ENCODE measurements around the gene GRIN1. TPM values are rescaled to one million over a fixed set of nuclear protein-coding genes. Genes with fewer than 3 reads are reported as not detected.

Gene GRIN1
- total RNA-seq, 2 donors from 2014 or later, result not detected

- no peaks in the 10 kb centered on the region for H3K4me1 ChIP-seq (ENCODE audit: control insufficient read depth in 1 of 2, low read depth in 2 of 2)
- no peak overlapping the region for H3K4me3 ChIP-seq
- no peak for ATAC-seq (ENCODE audit: insufficient number of reproducible peaks, low FRiP score, low read depth)
- peaks cover 48% of the 10 kb centered on the region for H3K36me3 ChIP-seq
- H3K27me3 ChIP-seq (replicated peaks; ENCODE audit: insufficient read depth), result no peaks in the 10 kb centered on the region
- no peak for DNase-seq (ENCODE audit: low spot score)
- H3K27ac ChIP-seq, result no peak overlapping the region
- no peaks in the 10 kb centered on the region for H3K9me3 ChIP-seq
- TF ChIP-seq, protein P1, sequence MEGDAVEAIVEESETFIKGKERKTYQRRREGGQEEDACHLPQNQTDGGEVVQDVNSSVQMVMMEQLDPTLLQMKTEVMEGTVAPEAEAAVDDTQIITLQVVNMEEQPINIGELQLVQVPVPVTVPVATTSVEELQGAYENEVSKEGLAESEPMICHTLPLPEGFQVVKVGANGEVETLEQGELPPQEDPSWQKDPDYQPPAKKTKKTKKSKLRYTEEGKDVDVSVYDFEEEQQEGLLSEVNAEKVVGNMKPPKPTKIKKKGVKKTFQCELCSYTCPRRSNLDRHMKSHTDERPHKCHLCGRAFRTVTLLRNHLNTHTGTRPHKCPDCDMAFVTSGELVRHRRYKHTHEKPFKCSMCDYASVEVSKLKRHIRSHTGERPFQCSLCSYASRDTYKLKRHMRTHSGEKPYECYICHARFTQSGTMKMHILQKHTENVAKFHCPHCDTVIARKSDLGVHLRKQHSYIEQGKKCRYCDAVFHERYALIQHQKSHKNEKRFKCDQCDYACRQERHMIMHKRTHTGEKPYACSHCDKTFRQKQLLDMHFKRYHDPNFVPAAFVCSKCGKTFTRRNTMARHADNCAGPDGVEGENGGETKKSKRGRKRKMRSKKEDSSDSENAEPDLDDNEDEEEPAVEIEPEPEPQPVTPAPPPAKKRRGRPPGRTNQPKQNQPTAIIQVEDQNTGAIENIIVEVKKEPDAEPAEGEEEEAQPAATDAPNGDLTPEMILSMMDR (IDR thresholded peaks at IDR 0.05), result no peak
Measured at GRCh38 chr9:137178939-137179630, 40.1 kb downstream of the GRIN1 start.

DNA sequence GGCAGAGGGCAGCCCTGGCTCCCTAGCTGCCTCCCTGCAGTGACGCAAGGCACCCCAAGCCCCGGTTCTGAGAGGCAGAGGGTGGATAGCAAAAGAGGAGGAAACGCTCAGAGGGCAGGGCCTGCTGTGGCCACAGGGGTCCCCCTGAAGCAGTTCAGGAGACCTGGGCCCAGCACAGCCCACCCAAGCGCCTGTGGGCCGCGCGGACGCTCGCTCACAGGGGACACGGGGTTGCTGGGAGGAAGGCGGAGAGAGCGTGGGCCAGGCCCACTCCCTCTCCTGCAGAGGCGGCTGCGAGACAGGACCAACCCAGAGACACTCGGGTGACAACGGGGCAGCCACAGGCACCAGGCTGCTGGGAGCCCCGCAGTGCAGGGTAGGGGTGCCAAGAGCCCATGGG lies 40.8 kb downstream of the GRIN1 start:
- Histone ChIP-seq H3K27ac (no peak overlapping the region), H3K9me3 (no peaks in the 10 kb centered on the region), H3K4me3 (no peak overlapping the region), H3K27me3 (replicated peaks; ENCODE audit: insufficient read depth) (no peaks in the 10 kb centered on the region), H3K4me1 (ENCODE audit: control insufficient read depth in 1 of 2, low read depth in 2 of 2) (no peaks in the 10 kb centered on the region), H3K36me3 (peaks cover 55% of the 10 kb centered on the region)
- DNase-seq (ENCODE audit: low spot score) (no peak), ATAC-seq (ENCODE audit: insufficient number of reproducible peaks, low FRiP score, low read depth) (no peak)
- TF ChIP-seq, protein P1 (IDR thresholded peaks at IDR 0.05), result no peak

DNA sequence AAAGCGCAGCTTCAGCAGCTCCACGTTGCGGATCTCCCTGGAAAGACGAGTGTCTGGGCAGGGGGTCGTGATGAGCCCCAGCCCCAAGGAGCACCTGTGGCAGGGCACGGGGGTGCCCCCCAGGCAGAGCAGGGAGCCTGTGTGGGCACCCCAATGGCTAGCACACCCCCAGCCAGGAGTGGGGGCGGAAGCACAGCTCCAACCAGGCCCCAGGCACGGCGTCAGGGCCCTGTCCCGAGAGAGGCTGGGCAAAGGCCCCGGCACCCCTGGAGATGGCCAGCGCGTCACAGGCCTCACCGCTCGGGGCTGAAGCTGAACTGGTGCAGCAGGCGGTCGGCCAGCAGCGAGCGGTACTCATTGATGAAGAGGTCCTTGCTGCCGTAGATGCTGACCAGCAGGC lies 41.5 kb downstream of the GRIN1 start:
- no peak overlapping the region for H3K4me3 ChIP-seq
- TF ChIP-seq, protein P1 (IDR thresholded peaks at IDR 0.05), result no peak
- H3K27me3 ChIP-seq (replicated peaks; ENCODE audit: insufficient read depth), result no peaks in the 10 kb centered on the region
- no peaks in the 10 kb centered on the region for H3K4me1 ChIP-seq (ENCODE audit: control insufficient read depth in 1 of 2, low read depth in 2 of 2)
- ATAC-seq (ENCODE audit: insufficient number of reproducible peaks, low FRiP score, low read depth) (no peak), DNase-seq (ENCODE audit: low spot score) (no peak)
- no peak overlapping the region for H3K27ac ChIP-seq
- no peaks in the 10 kb centered on the region for H3K9me3 ChIP-seq
- peaks cover 55% of the 10 kb centered on the region for H3K36me3 ChIP-seq

DNA sequence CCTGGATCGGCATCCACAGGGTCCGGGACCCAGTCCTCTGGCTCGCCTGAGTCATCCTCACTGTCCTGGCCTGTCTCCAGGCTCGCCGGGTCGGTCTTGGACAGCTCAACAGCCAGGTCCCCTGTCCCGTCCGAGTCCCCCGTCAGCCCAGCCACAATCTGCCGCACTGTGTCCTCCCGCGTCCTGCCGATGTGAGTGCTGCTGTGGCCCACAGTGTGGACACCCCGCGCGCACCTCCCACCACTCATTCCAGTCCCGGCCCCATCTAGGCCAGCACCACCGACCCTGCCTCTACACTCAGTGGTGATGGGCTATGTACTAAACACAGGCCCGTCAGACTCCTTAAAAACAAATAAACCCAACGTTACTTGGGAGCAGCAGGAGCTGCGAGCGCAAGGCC lies 42.7 kb downstream of the GRIN1 start:
- Histone ChIP-seq H3K36me3 (peaks cover 59% of the 10 kb centered on the region), H3K9me3 (no peaks in the 10 kb centered on the region)

GRCh38 chr9:137182836-137183235 lies 43.9 kb downstream of the GRIN1 start:
- Histone ChIP-seq H3K27me3 (replicated peaks; ENCODE audit: insufficient read depth) (no peaks in the 10 kb centered on the region), H3K36me3 (peaks cover 59% of the 10 kb centered on the region), H3K4me1 (ENCODE audit: control insufficient read depth in 1 of 2, low read depth in 2 of 2) (peaks cover 18 to 21% of the 10 kb centered on the region in 2 donors), H3K27ac (no peak overlapping the region), H3K9me3 (no peaks in the 10 kb centered on the region), H3K4me3 (no peak overlapping the region)
- TF ChIP-seq, protein P1 (IDR thresholded peaks at IDR 0.05), result no peak
- ATAC-seq (ENCODE audit: insufficient number of reproducible peaks, low FRiP score, low read depth) (no peak), DNase-seq (ENCODE audit: low spot score) (no peak)

More for the DNA sequence above, 42.7 kb downstream of the GRIN1 start:
- H3K27me3 ChIP-seq (replicated peaks; ENCODE audit: insufficient read depth), result no peaks in the 10 kb centered on the region
- TF ChIP-seq, protein P1 (IDR thresholded peaks at IDR 0.05), result no peak
- H3K4me3 ChIP-seq, result no peak overlapping the region
- no peak overlapping the region for H3K27ac ChIP-seq
- H3K4me1 ChIP-seq (ENCODE audit: control insufficient read depth in 1 of 2, low read depth in 2 of 2), result peaks cover 7 to 9% of the 10 kb centered on the region in 2 donors
- ATAC-seq (ENCODE audit: insufficient number of reproducible peaks, low FRiP score, low read depth) (no peak), DNase-seq (ENCODE audit: low spot score) (no peak)
